Naive thymus-derived CD4-positive, alpha-beta T cell (primary cell): ENCODE data around the gene SUCLG2. TPM values are rescaled to one million over a fixed set of nuclear protein-coding genes. Genes with fewer than 3 reads are reported as not detected.

Experiments used
- ATAC-seq: fragments of 150-1000 bp; cut with Tn5 transposase; 2 replicates; pipeline ENCODE4 v1.10.0; 2021; ENCODE audit warnings: mild to moderate bottlenecking, moderate library complexity
- CTCF ChIA-PET: fragments of 350-600 bp; sonication (Branson Sonifier 250); formaldehyde crosslinking; loops from one replicate; lab custom pipeline; 2021; ENCODE audit warnings: antibody characterized with exemption; lab: Charles Lee
- POLR2A ChIA-PET: fragments of 350-600 bp; sonication (Branson Sonifier 250); formaldehyde crosslinking; loops from one replicate; lab custom pipeline; 2021; ENCODE audit warnings: antibody characterized with exemption, inconsistent platforms; lab: Charles Lee
- DNase-seq, 9 donors: peaks; one replicate each; pipeline versions ENCODE4 v3.0.0 to v3.0.0-alpha.2; 2020 to 2022; ENCODE audit warnings: mixed read lengths in 1 of 9
- H3K27ac ChIP-seq: one replicate; pipeline ENCODE4 v1.7.0; 2013; ENCODE audit warnings: mild to moderate bottlenecking, low read depth, low read length, moderate library complexity
- H3K27me3 ChIP-seq, 2 donors: one replicate each; pipeline ENCODE4 v1.7.0; 2013; ENCODE audit warnings: low read length in 2 of 2, mild to moderate bottlenecking in 2 of 2, moderate library complexity in 2 of 2; ENCODE audit not compliant: control insufficient read depth in 2 of 2, insufficient read depth in 2 of 2
- H3K36me3 ChIP-seq, 3 experiments: 1 replicate in 2 of 3; 2 replicates in 1 of 3; pipeline ENCODE4 v1.7.0; 2013; ENCODE audit warnings: low read length in 3 of 3, mild to moderate bottlenecking in 3 of 3, moderate library complexity in 1 of 3; ENCODE audit not compliant: insufficient read depth in 3 of 3, control insufficient read depth in 2 of 3
- H3K4me1 ChIP-seq, 2 donors: one replicate each; pipeline ENCODE4 v1.7.0; 2013; ENCODE audit warnings: low read length in 2 of 2, mild to moderate bottlenecking in 2 of 2, moderate library complexity in 1 of 2; ENCODE audit not compliant: control insufficient read depth in 2 of 2, insufficient read depth in 2 of 2
- H3K4me3 ChIP-seq: 2 replicates; pipeline ENCODE4 v1.7.0; 2013; ENCODE audit warnings: mild to moderate bottlenecking, low read length
- H3K9me3 ChIP-seq, 3 experiments: 1 replicate in 2 of 3; 2 replicates in 1 of 3; pipeline ENCODE4 v1.7.0; 2013; ENCODE audit warnings: low read length in 3 of 3; ENCODE audit not compliant: control insufficient read depth in 2 of 3
- H3K27ac Mint-ChIP-seq, 9 donors: one replicate each; pipeline ENCODE4 v1.8.0; 2020 to 2022; ENCODE audit warnings: mixed read lengths in 9 of 9, mild to moderate bottlenecking in 8 of 9, moderate library complexity in 5 of 9, inconsistent platforms in 2 of 9
- H3K27me3 Mint-ChIP-seq, 5 donors: one replicate each; pipeline ENCODE4 v1.8.0; 2021 to 2022; ENCODE audit warnings: mixed read lengths in 5 of 5, mild to moderate bottlenecking in 1 of 5
- H3K36me3 Mint-ChIP-seq, 5 donors: one replicate each; pipeline ENCODE4 v1.8.0; 2020 to 2022; ENCODE audit warnings: mixed read lengths in 5 of 5, mild to moderate bottlenecking in 3 of 5, inconsistent platforms in 1 of 5
- H3K4me1 Mint-ChIP-seq, 7 donors: one replicate each; pipeline ENCODE4 v1.8.0; 2020 to 2022; ENCODE audit warnings: mixed read lengths in 7 of 7, mild to moderate bottlenecking in 3 of 7, inconsistent platforms in 1 of 7
- H3K4me3 Mint-ChIP-seq, 10 donors: one replicate each; pipeline ENCODE4 v1.8.0; 2020 to 2022; ENCODE audit warnings: mild to moderate bottlenecking in 10 of 10, mixed read lengths in 10 of 10, moderate library complexity in 6 of 10, inconsistent platforms in 2 of 10
- H3K9me3 Mint-ChIP-seq, 11 donors: one replicate each; pipeline ENCODE4 v1.8.0; 2020 to 2022; ENCODE audit warnings: mixed read lengths in 11 of 11, mild to moderate bottlenecking in 4 of 11, inconsistent platforms in 1 of 11, moderate library complexity in 1 of 11
- intact Hi-C, 2 donors: fragments of 100-400 bp; cut with micrococcal nuclease; formaldehyde crosslinking; loops; one replicate each; pipeline ENCODE4 v1.15.1; 2023
- polyA plus RNA-seq, 2 donors: library from polyadenylated mRNA; unstranded; fragments of 300-500 nt; fragmentation: Illumina TruSeq; gene quantifications; one replicate each; pipeline ENCODE4 v1.2.3, GENCODE V29; 2021
- total RNA-seq, 6 experiments: library from RNA in 5 of 6; stranded (reverse) in 5 of 6; gene quantifications; 1 replicate in 5 of 6; 2 replicates in 1 of 6; pipeline ENCODE4 v1.2.3 and lab custom pipeline; 2021 to 2026

SUCLG2 gene
- total and polyA plus RNA-seq, 7 experiments from 2014 or later, result 49.7 to 97.9 (median 64.7) TPM

DNA sequence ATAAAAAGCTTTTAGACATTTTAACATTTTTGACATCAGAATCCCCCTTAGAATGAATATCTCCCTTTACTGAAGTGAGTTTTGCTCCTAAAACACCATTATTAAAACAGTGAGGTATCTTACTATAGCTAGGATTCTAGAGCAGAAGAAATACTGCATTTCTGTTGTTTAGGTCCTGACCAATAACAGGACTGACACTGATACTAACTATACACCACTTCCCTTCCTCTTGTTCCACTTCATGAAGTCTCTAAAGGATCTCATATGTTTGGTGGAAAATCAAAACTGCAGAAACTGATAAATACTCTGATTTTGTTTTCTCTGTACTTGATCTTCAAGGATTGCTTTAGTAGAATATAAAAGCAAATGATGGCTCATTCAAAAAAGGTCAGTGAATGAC lies 230.7 kb downstream of the SUCLG2 start:
- intact Hi-C loops, result no loop called here
- Histone ChIP-seq H3K4me3 (no peak overlapping the region), H3K36me3 (peaks cover 0 to 24% (median 0%) of the 10 kb centered on the region in 3 experiments), H3K27me3 (no peaks in the 10 kb centered on the region), H3K9me3 (peaks cover 0 to 6% (median 0%) of the 10 kb centered on the region in 3 experiments), H3K4me1 (no peaks in the 10 kb centered on the region), H3K27ac (no peak overlapping the region)
- Mint-ChIP-seq H3K4me3 (no peak overlapping the region), H3K9me3 (peaks cover 7 to 53% (median 23%) of the 10 kb centered on the region in 11 donors), H3K36me3 (peaks cover 48 to 87% (median 74%) of the 10 kb centered on the region in 5 donors), H3K27me3 (no peaks in the 10 kb centered on the region), H3K27ac (no peak overlapping the region), H3K4me1 (peaks cover 0 to 15% (median 5%) of the 10 kb centered on the region in 7 donors)
- CTCF ChIA-PET, result no interaction called here
- ATAC-seq, result no peak
- no peak for DNase-seq
- POLR2A ChIA-PET, result no interaction called here

DNA sequence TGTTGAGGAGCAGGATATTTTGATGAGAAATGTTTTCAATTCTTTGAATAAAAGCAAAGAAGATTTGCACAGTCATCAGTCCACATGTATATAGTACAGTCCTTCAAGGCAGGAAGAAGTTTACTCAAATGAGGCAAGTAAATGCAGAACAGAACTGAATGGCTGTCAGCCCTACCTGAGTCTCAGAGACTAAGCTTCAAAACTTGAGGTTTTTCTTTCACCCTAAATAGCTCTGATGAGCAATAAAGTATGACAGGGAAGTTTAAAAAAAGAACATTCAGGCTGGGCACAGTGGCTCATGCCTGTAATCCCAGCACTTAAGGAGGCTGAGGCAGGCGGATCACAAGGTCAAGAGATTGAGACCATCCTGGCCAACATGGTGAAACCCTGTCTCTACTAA lies 232.5 kb downstream of the SUCLG2 start:
- Mint-ChIP-seq H3K4me1 (peaks cover 0 to 15% (median 5%) of the 10 kb centered on the region in 7 donors), H3K27me3 (no peaks in the 10 kb centered on the region), H3K9me3 (peaks cover 4 to 53% (median 23%) of the 10 kb centered on the region in 11 donors), H3K27ac (no peak overlapping the region), H3K36me3 (peaks cover 44 to 89% (median 80%) of the 10 kb centered on the region in 5 donors), H3K4me3 (no peak overlapping the region)
- Histone ChIP-seq H3K27me3 (no peaks in the 10 kb centered on the region), H3K27ac (no peak overlapping the region), H3K36me3 (peaks cover 0 to 24% (median 0%) of the 10 kb centered on the region in 3 experiments), H3K9me3 (peaks cover 0 to 6% (median 0%) of the 10 kb centered on the region in 3 experiments), H3K4me1 (no peaks in the 10 kb centered on the region), H3K4me3 (no peak overlapping the region)
- intact Hi-C loops, result no loop called here
- no peak for ATAC-seq
- CTCF ChIA-PET, result interaction anchor here (0.6 kb wide), 2 partner anchors 355 to 1517 kb away, joined by 3 to 4 read pairs; no protein-coding TSS in a partner anchor
- POLR2A ChIA-PET, result no interaction called here
- DNase-seq, result no peak

DNA sequence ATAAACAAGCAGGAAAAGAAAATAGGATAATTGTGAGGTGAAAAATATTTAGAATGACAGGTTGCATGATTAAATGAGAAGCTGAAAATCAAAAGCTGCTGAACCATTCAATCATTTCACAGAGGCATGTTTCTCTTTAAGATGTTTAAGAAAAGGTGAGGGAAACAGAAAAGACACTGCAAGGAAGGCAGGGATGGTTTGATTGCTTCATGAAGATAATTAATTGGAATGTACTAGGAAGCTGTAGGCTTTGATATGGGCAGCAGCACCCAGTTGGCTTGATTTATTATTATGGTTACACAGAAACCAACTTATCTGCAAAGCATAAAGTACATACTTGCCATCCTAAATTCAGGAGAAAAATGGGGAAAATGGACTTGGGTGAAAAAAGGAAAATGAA lies 234.6 kb downstream of the SUCLG2 start:
- intact Hi-C loops, result no loop called here
- H3K9me3 Mint-ChIP-seq, result peaks cover 4 to 50% (median 27%) of the 10 kb centered on the region in 11 donors
- H3K27ac Mint-ChIP-seq, result peak overlapping the region in 2 of 9 donors; percentile 14 to 15
- ChIA-PET POLR2A (no interaction called here), CTCF (no interaction called here)
- H3K4me1 ChIP-seq, result no peaks in the 10 kb centered on the region
- H3K27ac ChIP-seq, result no peak overlapping the region
- ATAC-seq (no peak), DNase-seq (no peak)
- H3K9me3 ChIP-seq, result peaks cover 0 to 6% (median 0%) of the 10 kb centered on the region in 3 experiments
- peaks cover 41 to 89% (median 83%) of the 10 kb centered on the region in 5 donors for H3K36me3 Mint-ChIP-seq
- no peak overlapping the region for H3K4me3 Mint-ChIP-seq
- peaks cover 0 to 15% (median 13%) of the 10 kb centered on the region in 7 donors for H3K4me1 Mint-ChIP-seq
- H3K36me3 ChIP-seq, result peaks cover 0 to 17% (median 0%) of the 10 kb centered on the region in 3 experiments
- H3K27me3 Mint-ChIP-seq, result no peaks in the 10 kb centered on the region
- H3K4me3 ChIP-seq, result no peak overlapping the region
- H3K27me3 ChIP-seq, result no peaks in the 10 kb centered on the region

DNA sequence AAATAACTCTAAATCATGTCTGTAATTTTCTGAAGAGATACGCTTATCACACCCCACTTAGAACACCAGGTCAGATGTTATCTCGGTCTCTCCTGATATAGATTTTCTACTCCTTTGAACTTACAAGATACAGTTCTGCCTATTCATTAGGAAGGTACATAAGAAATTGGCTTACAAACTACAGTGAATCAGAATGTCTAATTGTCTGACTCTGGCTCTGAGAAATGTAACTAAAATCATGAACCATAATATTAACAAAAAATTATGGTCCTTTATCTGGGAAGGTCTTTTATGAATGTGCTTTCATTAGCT lies 235.2 kb downstream of the SUCLG2 start:
- ATAC-seq (no peak), DNase-seq (no peak)
- ChIA-PET POLR2A (no interaction called here), CTCF (no interaction called here)
- Mint-ChIP-seq H3K27me3 (no peaks in the 10 kb centered on the region), H3K36me3 (peaks cover 43 to 86% (median 77%) of the 10 kb centered on the region in 5 donors), H3K9me3 (peaks cover 4 to 47% (median 26%) of the 10 kb centered on the region in 11 donors), H3K4me1 (peaks cover 0 to 17% (median 13%) of the 10 kb centered on the region in 7 donors), H3K4me3 (no peak overlapping the region), H3K27ac (peak overlapping the region in 1 of 9 donors; percentile 14)
- H3K36me3 ChIP-seq, result peaks cover 0 to 17% (median 0%) of the 10 kb centered on the region in 3 experiments
- H3K4me3 ChIP-seq, result no peak overlapping the region
- intact Hi-C loops, result no loop called here
- H3K9me3 ChIP-seq, result peaks cover 0 to 6% (median 0%) of the 10 kb centered on the region in 3 experiments
- H3K4me1 ChIP-seq, result no peaks in the 10 kb centered on the region
- no peak overlapping the region for H3K27ac ChIP-seq
- no peaks in the 10 kb centered on the region for H3K27me3 ChIP-seq

DNA sequence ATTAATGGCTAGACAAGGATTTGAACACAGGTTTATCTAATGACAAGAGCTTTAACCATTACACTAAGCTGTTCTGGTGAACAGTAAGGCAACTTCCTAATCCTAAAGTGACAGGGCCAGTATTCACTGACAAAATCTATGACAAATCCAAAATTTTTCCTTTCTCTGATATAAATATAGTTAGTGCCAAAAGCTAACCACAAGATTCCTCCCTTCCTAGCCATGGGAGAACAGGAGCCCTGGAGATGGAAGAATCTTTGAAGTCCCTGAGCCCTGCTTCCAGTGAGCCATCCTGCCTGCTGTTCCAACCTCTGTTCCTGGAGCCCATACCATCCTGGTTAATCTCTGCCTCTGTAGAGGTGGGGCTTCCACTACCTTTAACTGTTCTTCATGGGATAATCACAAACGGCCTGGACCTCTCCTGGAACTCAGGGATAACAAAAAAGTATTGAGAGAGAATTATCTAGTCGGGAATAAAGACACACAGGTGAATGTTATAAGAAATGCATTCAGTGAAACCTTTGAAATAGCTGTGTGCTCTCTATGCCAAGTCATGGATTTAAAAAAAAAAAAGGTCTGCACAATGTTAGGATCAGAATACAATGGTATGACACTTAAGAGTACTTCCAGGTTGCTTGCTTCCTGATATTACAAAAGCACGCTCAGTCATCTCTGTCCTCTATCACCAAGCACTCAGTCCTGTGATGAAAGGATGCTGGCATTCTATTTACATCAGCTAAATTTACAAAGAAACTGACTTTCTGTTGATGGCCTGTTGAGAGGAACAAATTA lies 235.8 kb downstream of the SUCLG2 start:
- Mint-ChIP-seq H3K27ac (peak overlapping the region in 2 of 9 donors; percentile 0 to 47), H3K36me3 (peaks cover 46 to 86% (median 74%) of the 10 kb centered on the region in 5 donors), H3K4me3 (no peak overlapping the region), H3K27me3 (no peaks in the 10 kb centered on the region), H3K9me3 (peaks cover 4 to 43% (median 26%) of the 10 kb centered on the region in 11 donors), H3K4me1 (peaks cover 0 to 23% (median 13%) of the 10 kb centered on the region in 7 donors)
- intact Hi-C loops, result no loop called here
- ATAC-seq (no peak), DNase-seq (no peak)
- ChIA-PET CTCF (no interaction called here), POLR2A (no interaction called here)
- Histone ChIP-seq H3K36me3 (peaks cover 0 to 17% (median 0%) of the 10 kb centered on the region in 3 experiments), H3K4me1 (no peaks in the 10 kb centered on the region), H3K9me3 (peaks cover 0 to 6% (median 0%) of the 10 kb centered on the region in 3 experiments), H3K27me3 (no peaks in the 10 kb centered on the region), H3K27ac (no peak overlapping the region), H3K4me3 (no peak overlapping the region)

DNA sequence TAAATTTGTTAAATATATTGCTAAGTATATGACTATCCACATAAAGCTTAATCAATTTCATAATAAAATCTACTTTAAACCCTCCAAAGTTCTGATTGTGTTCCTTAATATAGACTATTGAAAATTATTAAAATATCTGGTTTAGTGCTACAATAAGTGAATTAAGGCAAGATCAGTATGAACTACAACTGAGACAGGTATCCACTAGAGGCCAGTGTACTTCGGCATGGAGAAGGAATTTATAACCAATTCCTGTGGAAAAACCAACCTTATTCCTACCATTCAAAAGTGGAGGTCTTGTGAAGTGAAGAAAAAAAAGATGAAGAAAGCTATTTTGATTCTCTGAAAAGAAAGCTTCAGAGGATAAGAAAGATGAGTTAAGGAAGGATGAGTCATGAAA lies 237.7 kb downstream of the SUCLG2 start:
- ATAC-seq, result no peak
- Mint-ChIP-seq H3K27ac (no peak overlapping the region), H3K27me3 (no peaks in the 10 kb centered on the region), H3K9me3 (peaks cover 4 to 27% (median 21%) of the 10 kb centered on the region in 11 donors), H3K36me3 (peaks cover 37 to 85% (median 59%) of the 10 kb centered on the region in 5 donors), H3K4me3 (no peak overlapping the region), H3K4me1 (peaks cover 0 to 33% (median 10%) of the 10 kb centered on the region in 7 donors)
- intact Hi-C loops, result no loop called here
- no peak overlapping the region for H3K4me3 ChIP-seq
- H3K4me1 ChIP-seq, result no peaks in the 10 kb centered on the region
- DNase-seq, result no peak
- H3K36me3 ChIP-seq, result peaks cover 0 to 17% (median 0%) of the 10 kb centered on the region in 3 experiments
- H3K27ac ChIP-seq, result no peak overlapping the region
- ChIA-PET POLR2A (no interaction called here), CTCF (no interaction called here)
- H3K27me3 ChIP-seq, result no peaks in the 10 kb centered on the region
- H3K9me3 ChIP-seq, result peaks cover 0 to 6% (median 0%) of the 10 kb centered on the region in 3 experiments
